PC-3 (cell line): ENCODE measurements around the gene TRAPPC3L. TPM values are rescaled to one million over a fixed set of nuclear protein-coding genes. Genes with fewer than 3 reads are reported as not detected.
A peak's percentile ranks its signal among the peaks of the same experiment; 100 is the strongest.

Experiments used
- ATAC-seq: fragments of 200-7000 bp; cut with Tn5 transposase; 2 replicates; pipeline ENCODE4 v1.9.1; 2020; ENCODE audit warnings: mild to moderate bottlenecking, moderate library complexity
- BruUV-seq: library from RNA; stranded (reverse); fragments of 400-500 nt; replicated peaks from 2 replicates; lab custom pipeline; 2021; lab: Mats Ljungman, UMichigan
- CTCF ChIA-PET: fragments of 300-600 bp; sonication (Branson Sonifier 250); formaldehyde crosslinking; loops from one replicate; lab custom pipeline; 2022; ENCODE audit warnings: antibody characterized with exemption; lab: Charles Lee
- POLR2A ChIA-PET: fragments of 300-600 bp; sonication (Branson Sonifier 250); formaldehyde crosslinking; loops from one replicate; lab custom pipeline; 2022; ENCODE audit warnings: antibody characterized with exemption; ENCODE audit not compliant: unreplicated experiment; lab: Charles Lee
- DNase-seq: peaks from one replicate; pipeline ENCODE4 v3.0.0-alpha.2; 2015
- H2AFZ ChIP-seq: fragments of 300-600 bp; sonication (generic); 2 replicates; pipeline ENCODE4 v1.6.0; 2016; ENCODE audit warnings: antibody characterized with exemption, low read length
- H3F3A ChIP-seq: fragments of 300-600 bp; sonication (generic); one replicate; pipeline ENCODE4 v1.6.0; 2017; ENCODE audit warnings: antibody characterized with exemption, low read length, control low read depth, mild to moderate bottlenecking; ENCODE audit not compliant: unreplicated experiment
- H3K27ac ChIP-seq: fragments of 300-600 bp; sonication (generic); 2 replicates; pipeline ENCODE4 v1.5.1; 2016; ENCODE audit warnings: mild to moderate bottlenecking, low read length
- H3K27me3 ChIP-seq: fragments of 300-600 bp; sonication (generic); 2 replicates; pipeline ENCODE4 v1.6.1; 2016; ENCODE audit warnings: low read length, mixed read lengths
- H3K36me3 ChIP-seq: fragments of 300-600 bp; sonication (generic); 2 replicates; pipeline ENCODE4 v1.6.1; 2016; ENCODE audit warnings: low read depth, mixed run types, low read length, mixed read lengths
- H3K4me1 ChIP-seq: fragments of 300-600 bp; sonication (generic); 2 replicates; pipeline ENCODE4 v1.5.1; 2016; ENCODE audit warnings: low read length; ENCODE audit not compliant: insufficient read depth
- H3K4me2 ChIP-seq: fragments of 300-600 bp; sonication (generic); 2 replicates; pipeline ENCODE4 v1.6.0; 2016; ENCODE audit warnings: low read length
- H3K4me3 ChIP-seq: fragments of 300-600 bp; sonication (generic); 2 replicates; pipeline ENCODE4 v1.5.1; 2016; ENCODE audit warnings: mild to moderate bottlenecking, low read length, mixed read lengths
- H3K79me2 ChIP-seq: fragments of 300-600 bp; sonication (generic); 2 replicates; pipeline ENCODE4 v1.6.1; 2017; ENCODE audit warnings: low read length, mixed read lengths
- H3K9ac ChIP-seq: fragments of 300-600 bp; sonication (generic); 2 replicates; pipeline ENCODE4 v1.6.0; 2016; ENCODE audit warnings: mild to moderate bottlenecking, low read length
- H3K9me2 ChIP-seq: fragments of 300-600 bp; sonication (generic); replicated peaks from 2 replicates; pipeline ENCODE4 v1.6.1; 2016; ENCODE audit warnings: mixed run types, low read length, mixed read lengths
- H3K9me3 ChIP-seq: fragments of 300-600 bp; sonication (generic); 2 replicates; pipeline ENCODE4 v1.6.1; 2016; ENCODE audit warnings: low read length, mixed read lengths
- H4K20me1 ChIP-seq: fragments of 300-600 bp; sonication (generic); 2 replicates; pipeline ENCODE4 v1.6.1; 2016; ENCODE audit warnings: low read length, mixed read lengths
- CTCF ChIP-seq: fragments of 300-600 bp; sonication (generic); conservative IDR thresholded peaks from 2 replicates; pipeline ENCODE4 v1.5.1; 2017; ENCODE audit warnings: antibody characterized with exemption, low read depth, mild to moderate bottlenecking, low read length
- EZH2 ChIP-seq: fragments of 300-600 bp; sonication (generic); IDR thresholded peaks from one replicate; pipeline ENCODE4 v1.6.1; 2017; ENCODE audit warnings: antibody characterized with exemption, mild to moderate bottlenecking, low read length; ENCODE audit not compliant: unreplicated experiment
- EZH2phosphoT487 ChIP-seq: fragments of 300-600 bp; sonication (generic); IDR thresholded peaks from 2 replicates; pipeline ENCODE4 v1.6.1; 2018; ENCODE audit warnings: mild to moderate bottlenecking, antibody characterized with exemption, low read length, borderline replicate concordance
- intact Hi-C: fragments of 100-400 bp; cut with micrococcal nuclease; formaldehyde crosslinking; loops from 2 replicates; pipeline ENCODE4 v1.9.0; 2023
- total RNA-seq: library from RNA; depleted of rRNA; stranded (reverse); fragments of >200 nt; gene quantifications from 2 replicates; pipeline ENCODE4 v1.2.3, GENCODE V29; 2014

The TRAPPC3L gene
- total RNA-seq, 1 experiment from 2014 or later, result not detected

GRCh38 chr6:116463301-116463700, 82.2 kb downstream of the TRAPPC3L start:
- TF ChIP-seq CTCF (no peak), EZH2 (no peak), EZH2phosphoT487 (no peak)
- Histone ChIP-seq H3K9me3 (no peaks in the 10 kb centered on the region), H2AFZ (no peak overlapping the region), H3K79me2 (no peaks in the 10 kb centered on the region), H3K9me2 (no peaks in the 10 kb centered on the region), H3K27ac (no peak overlapping the region), H3K4me3 (no peak overlapping the region), H3K27me3 (peaks cover 22% of the 10 kb centered on the region), H3K9ac (no peak overlapping the region), H3K4me2 (no peak overlapping the region), H3F3A (no peaks in the 10 kb centered on the region), H3K4me1 (no peaks in the 10 kb centered on the region), H4K20me1 (no peaks in the 10 kb centered on the region), H3K36me3 (no peaks in the 10 kb centered on the region)
- ATAC-seq (no peak), DNase-seq (no peak)
- no TSS peak for BruUV-seq
- ChIA-PET POLR2A (no interaction called here), CTCF (no interaction called here)
- intact Hi-C loops, result no loop called here

- Histone ChIP-seq H3K79me2 (no peaks in the 10 kb centered on the region), H3K9me3 (no peaks in the 10 kb centered on the region), H3K9me2 (no peaks in the 10 kb centered on the region), H3K4me2 (no peak overlapping the region), H3K4me3 (no peak overlapping the region), H3F3A (no peaks in the 10 kb centered on the region), H3K4me1 (no peaks in the 10 kb centered on the region), H3K9ac (no peak overlapping the region), H3K36me3 (no peaks in the 10 kb centered on the region), H3K27ac (no peak overlapping the region), H3K27me3 (peaks cover 22% of the 10 kb centered on the region), H4K20me1 (no peaks in the 10 kb centered on the region), H2AFZ (no peak overlapping the region)
- ChIA-PET CTCF (no interaction called here), POLR2A (no interaction called here)
- DNase-seq (no peak), ATAC-seq (0 out of 2 replicates have a peak, but pooled peaks have one; percentile 27)
- intact Hi-C loops, result no loop called here
- no peak for TF ChIP-seq CTCF
- TF ChIP-seq EZH2, result no peak
- TF ChIP-seq EZH2phosphoT487, result no peak
- BruUV-seq, result no TSS peak
Observed at GRCh38 chr6:116461932-116462885, 83.3 kb downstream of the TRAPPC3L start.
